GM21825 (cell line): ENCODE results near the gene C5orf52.
"Not testable (repeated sequence)": the region's sequence is repeated elsewhere in the genome, so short reads cannot be mapped to it uniquely, and the experiment has no call there.

Experiments used
- ATAC-seq: cut with Tn5 transposase; IDR thresholded peaks from one replicate; pipeline ENCODE4 v1.9.1; 2021; ENCODE audit warnings: mild to moderate bottlenecking, moderate library complexity; ENCODE audit not compliant: unreplicated experiment

Gene C5orf52

DNA sequence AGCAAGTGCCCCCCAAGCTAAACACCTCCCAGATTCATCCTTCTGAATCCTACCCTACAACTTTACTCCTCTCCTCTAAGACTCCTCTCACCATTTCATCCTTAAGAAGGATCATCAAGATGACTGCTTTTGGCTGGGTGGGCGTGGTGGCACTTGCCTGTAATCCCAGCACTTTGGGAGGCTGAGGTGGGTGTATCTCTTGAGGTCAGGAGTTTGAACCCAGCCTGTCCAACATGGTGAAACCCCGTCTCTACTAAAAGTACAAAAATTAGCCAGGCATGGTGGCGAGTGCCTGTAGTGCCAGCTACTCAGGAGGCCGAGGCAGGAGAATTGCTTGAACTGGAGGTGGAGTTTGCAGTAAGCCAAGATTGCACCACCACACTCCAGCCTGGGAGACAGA is 3.0 kb downstream of the C5orf52 start:
- ATAC-seq = not testable (repeated sequence)

DNA sequence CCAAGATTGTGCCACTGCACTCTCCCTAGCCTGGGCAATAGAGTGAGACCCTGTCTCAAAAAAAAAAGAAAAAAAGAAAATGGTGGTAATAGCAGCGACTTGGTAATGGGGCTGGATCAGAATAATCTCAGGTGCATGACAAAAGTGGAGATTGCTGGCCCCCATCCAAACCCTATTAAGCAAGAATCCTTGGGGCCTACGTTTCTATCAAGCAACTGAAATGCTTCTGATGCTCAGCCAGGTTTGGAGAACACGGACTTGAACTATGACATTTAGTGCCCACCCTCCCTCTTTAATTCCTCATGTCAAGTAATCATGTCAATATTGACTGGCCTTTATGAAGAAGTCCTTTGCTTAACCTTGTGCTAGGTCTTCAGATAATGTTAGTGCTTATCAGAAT is 6.6 kb downstream of the C5orf52 start:
- ATAC-seq = no peak

GRCh38 chr5:157679801-157680200 is 8.5 kb downstream of the C5orf52 start:
- ATAC-seq = no peak

DNA sequence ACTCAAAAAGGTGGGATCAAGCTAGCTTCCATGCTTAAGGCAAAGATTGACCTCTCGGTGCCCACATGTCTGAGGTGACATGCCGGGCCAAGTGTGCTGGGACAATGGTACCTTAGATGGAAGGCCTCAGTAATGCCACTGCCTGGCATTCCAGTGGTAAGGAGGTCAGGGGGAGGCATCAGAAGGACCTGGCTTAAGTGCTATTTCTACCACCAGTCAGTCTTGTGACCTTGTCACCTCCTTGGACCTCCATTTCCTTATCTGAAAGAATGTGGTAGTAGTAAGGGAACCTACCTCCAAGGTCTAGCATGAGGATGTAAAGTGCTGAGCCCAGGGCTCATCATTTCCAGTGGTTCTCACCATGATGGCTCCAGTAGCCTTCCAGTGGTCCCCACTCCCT is 8.9 kb downstream of the C5orf52 start:
- no peak for ATAC-seq

GRCh38 chr5:157681048-157681447 is 9.7 kb downstream of the C5orf52 start:
- no peak for ATAC-seq

DNA sequence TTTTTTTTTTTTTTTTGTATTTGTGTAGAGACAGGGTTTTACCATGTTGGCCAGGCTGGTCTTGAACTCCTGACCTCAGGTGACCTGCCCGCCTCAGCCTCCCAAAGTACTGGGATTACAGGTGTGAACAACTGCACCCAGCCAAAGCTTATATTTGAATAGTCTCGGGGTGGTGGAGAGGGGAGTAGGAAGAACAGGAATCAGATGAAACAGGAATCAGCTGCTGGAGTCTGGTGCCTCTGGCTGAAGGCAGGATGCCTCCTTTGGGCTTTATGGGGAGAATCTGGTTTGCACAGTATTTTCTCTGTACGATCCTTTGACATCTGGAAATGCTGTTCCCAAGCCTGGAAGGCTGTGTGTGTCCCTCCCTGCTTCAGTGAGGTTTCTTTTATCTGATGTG is 10.9 kb downstream of the C5orf52 start:
- ATAC-seq = no peak

- not testable (repeated sequence) for ATAC-seq
These were observed 15.2 kb downstream of the C5orf52 start for GRCh38 chr5:157686276-157687197.

GRCh38 chr5:157687198-157687554 is 15.8 kb downstream of the C5orf52 start:
- ATAC-seq = no peak

- ATAC-seq = no peak
These were observed 18.8 kb downstream of the C5orf52 start for GRCh38 chr5:157689942-157690689.

DNA sequence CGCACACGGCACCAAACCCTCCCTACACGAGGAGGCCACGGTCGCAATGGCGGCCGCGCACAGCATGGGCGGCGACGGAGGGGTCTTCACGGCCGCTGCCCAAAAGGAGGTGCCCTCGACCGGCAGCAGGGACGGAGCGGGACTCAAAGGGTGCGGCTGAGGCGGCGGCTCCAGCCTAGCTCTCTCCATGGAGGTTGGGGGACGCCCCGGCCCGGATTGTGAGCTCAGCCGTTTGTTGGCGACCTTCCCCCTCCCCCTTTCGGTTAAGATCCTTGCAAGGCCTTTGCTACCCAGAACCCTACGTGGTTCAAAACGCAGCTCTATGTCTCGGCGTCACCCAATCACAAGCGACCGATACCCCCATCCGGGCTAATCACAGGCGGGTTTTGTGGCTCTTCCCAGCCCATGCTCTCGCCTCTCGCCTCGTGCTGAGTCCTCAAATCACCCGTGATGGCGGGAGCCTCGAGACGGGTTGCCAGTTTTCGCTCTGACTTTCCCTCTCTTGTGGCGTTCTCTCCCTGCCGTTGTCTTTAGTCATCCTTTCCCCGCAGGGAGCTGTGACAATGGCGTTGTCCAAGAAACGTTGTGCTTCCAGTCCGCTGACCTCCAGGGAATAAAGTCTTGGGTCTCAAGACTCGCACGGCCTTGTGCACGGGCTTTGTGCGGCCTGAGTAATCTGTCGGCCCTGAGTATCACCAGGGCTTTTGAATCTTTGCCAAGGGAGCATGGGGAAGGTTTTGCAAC is 19.5 kb downstream of the C5orf52 start:
- no peak for ATAC-seq

DNA sequence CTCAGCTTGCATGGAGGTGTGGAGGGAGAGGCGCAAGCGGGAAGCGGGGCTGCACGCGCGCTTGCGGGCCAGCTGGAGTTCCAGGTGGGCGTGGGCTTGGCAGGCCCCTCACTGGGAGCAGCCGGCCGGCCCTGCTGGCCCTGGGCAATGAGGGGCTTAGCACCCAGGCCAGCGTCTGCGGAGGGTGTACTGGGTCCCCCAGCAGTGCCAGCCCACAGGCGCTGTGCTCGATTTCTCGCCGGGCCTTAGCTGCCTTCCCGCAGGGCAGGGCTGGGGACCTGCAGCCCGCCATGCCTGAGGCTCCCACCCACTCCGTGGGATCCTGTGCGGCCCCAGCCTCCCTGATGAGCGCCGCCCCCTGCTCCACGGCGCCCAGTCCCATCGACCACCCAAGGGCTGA is 22.5 kb downstream of the C5orf52 start:
- not testable (repeated sequence) for ATAC-seq

GRCh38 chr5:157696154-157696553 is 24.8 kb downstream of the C5orf52 start:
- ATAC-seq = not testable (repeated sequence)

DNA sequence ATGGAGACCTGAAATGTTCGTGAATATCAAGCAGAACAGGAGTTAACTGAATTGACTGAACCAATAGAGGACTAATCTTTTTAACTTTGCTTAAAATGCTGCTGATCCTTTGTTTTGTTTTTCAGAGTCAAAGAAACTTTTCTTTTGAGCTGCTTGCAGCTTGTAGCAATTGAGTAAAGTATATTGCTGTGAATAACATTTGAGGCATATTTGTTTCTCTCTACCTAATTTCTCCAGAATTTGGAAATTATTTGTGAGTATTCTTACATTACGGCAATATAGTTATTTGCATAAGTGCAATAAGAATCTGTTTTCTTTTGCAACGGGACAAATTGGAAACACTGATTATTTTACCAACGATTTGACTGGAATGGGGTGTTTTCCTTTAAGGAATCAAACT is 27.3 kb downstream of the C5orf52 start:
- not testable (repeated sequence) for ATAC-seq

- no peak for ATAC-seq
These were observed 32.4 kb downstream of the C5orf52 start for GRCh38 chr5:157703736-157704135.

DNA sequence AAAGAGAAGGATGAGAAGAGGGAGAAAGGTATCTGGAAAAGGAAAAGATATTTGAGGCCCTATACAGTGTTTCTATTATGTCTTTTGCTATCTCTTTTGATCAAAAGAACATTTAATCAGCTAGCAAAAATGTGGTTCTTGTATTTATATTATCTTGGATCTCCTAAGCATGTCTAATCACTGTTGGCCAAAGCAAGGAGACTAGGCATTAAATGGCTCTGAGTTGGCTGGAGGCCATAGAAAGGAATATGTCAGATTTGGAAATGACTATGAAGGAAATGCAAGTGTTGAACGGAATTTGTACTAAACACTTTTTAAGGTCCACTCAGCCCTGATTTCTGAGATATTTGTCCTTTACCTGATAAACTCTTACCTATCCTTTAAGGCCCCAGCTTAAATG is 37.5 kb downstream of the C5orf52 start:
- ATAC-seq = no peak

DNA sequence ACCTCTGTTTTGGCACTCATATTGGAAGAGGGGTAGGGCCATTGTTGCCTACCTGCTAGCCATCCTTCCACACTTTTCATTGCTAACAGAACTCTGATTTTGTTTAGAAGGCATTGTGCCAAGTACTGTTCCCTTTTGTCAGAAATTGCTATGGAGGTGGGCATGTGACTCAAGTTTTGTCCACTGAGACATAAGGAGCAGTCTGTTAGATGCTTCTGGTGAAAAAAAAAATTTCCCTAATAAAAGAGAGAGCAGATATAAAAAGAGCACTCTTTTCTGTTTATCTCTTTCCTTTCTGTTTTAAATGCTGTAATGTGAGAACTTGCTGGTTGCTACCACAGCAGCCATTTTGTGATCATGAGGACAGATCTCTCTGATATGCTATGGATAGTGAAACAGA is 38.0 kb downstream of the C5orf52 start:
- no peak for ATAC-seq

DNA sequence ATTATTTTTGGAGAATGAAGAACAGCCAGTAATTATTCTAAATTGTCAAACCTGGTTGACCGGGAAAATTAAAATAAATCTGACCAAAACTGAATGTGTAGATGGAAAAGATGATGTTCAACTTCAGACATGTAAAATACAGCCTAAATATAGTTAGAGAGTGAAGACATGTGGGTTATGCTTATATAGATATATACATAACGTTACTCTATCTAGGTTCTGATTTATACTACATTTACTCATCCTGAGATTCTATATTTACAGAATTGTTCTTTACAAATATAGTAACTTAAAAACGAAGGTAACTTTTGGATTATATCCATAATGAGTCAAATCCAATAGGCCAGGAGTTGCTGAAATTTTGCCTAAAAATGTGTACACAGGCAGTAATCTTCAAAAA is 39.1 kb downstream of the C5orf52 start:
- ATAC-seq = no peak

DNA sequence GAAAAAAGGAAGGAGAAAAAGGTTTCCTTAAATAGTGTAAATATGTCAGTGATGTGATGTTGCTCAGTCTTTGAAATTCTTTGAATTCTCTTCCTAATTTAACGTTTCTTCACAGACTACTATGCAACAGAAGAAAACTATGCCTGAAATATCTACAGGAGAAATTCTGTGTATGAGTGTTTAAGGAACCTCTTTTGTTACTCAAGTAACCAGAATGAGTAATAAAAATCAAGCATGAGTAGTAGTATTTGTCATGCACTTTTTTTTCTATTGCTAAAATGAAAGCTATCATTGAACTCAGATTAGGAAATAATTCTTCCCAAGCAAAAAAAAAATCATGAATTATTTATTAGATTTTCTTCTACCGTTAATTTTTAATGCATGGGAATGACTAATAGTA is 39.5 kb downstream of the C5orf52 start:
- ATAC-seq = no peak

DNA sequence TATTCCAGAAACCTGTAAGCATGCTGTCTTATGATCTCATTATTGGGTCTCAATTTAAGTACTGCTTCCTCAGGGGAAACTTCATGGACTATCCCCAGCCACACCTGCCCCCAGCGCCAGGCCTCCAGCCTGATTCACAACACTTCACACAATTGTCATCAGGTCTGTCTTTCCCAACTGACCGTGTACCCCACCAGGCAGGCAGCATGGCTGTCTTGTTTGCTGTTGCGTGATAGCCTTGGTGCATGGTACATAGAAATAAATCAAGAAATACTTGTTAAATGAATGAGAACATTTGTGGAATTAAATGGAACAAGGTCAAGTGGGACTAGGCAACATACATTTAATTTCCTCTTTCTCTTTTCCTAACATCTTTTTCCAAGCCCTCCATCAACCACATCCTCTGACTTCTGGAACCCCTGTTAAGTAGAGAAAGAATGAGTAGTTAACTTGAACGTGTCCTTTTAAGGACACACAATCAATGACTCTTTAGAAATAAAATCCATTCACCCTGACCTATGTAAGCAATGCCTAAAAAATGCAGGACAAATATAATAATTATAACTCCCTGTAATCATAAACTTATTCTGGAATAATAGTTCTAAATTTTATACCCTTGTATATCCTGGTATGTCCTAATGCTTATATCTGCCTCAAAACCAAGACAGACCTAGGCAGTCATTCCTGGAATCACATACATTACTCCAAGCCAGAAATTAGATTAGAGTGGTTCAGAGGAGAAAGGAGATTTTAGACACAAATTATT is 42.7 kb downstream of the C5orf52 start:
- no peak for ATAC-seq

- no peak for ATAC-seq
These were observed 43.2 kb downstream of the C5orf52 start for GRCh38 chr5:157714596-157714864.

DNA sequence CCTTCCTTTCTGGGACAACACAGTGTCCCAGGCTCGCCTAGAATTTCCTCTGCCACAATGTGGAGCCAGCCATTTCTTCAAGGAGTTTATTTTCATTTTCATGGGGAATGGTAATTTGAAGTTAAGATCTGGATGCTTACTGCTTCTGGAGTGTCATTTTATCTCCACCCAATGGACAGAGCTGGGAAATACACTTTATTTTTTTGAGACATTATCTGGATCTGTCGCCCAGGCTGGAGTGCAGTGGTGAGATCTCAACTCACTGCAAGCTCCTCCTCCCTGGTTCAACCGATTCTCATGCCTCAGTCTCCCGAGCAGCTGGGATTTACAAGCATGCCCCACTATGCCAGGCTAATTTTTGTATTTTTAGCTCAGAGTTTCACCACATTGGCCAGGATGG is 47.2 kb downstream of the C5orf52 start:
- no peak for ATAC-seq
